ENCODE results near the gene FHL2.

GRCh38 chr2:105313877-105314276 lies 85.0 kb downstream of the FHL2 start:
- TF ChIP-seq, protein P1, sequence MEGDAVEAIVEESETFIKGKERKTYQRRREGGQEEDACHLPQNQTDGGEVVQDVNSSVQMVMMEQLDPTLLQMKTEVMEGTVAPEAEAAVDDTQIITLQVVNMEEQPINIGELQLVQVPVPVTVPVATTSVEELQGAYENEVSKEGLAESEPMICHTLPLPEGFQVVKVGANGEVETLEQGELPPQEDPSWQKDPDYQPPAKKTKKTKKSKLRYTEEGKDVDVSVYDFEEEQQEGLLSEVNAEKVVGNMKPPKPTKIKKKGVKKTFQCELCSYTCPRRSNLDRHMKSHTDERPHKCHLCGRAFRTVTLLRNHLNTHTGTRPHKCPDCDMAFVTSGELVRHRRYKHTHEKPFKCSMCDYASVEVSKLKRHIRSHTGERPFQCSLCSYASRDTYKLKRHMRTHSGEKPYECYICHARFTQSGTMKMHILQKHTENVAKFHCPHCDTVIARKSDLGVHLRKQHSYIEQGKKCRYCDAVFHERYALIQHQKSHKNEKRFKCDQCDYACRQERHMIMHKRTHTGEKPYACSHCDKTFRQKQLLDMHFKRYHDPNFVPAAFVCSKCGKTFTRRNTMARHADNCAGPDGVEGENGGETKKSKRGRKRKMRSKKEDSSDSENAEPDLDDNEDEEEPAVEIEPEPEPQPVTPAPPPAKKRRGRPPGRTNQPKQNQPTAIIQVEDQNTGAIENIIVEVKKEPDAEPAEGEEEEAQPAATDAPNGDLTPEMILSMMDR (conservative IDR thresholded peaks at IDR 0.05; ENCODE audit: low read length) = no peak
- no peak for TF ChIP-seq EZH2phosphoT487 (IDR thresholded peaks at IDR 0.05; ENCODE audit: borderline replicate concordance)
